Panc1 (cell line): ENCODE results near the gene ATM. TPM values are rescaled to one million over a fixed set of nuclear protein-coding genes. Genes with fewer than 3 reads are reported as not detected.

Experiments
- ATAC-seq: fragments of 200-7000 bp; cut with Tn5 transposase; 2 replicates; pipeline ENCODE4 v1.9.1; 2020; ENCODE audit warnings: mild to moderate bottlenecking, moderate library complexity
- Bru-seq: library from RNA; stranded (reverse); fragments of 400-500 nt; gene quantifications from one replicate; lab custom pipeline; 2021; lab: Mats Ljungman, UMichigan
- BruChase-seq, 2 experiments: library from RNA; stranded (reverse); fragments of 400-500 nt; gene quantifications; one replicate each; lab custom pipeline; 2021; lab: Mats Ljungman, UMichigan
- BruUV-seq: library from RNA; stranded (reverse); fragments of 400-500 nt; replicated peaks from 2 replicates; lab custom pipeline; 2021; lab: Mats Ljungman, UMichigan
- CTCF ChIA-PET: fragments of 300-600 bp; sonication (Branson Sonifier 250); formaldehyde crosslinking; loops from one replicate; lab custom pipeline; 2022; ENCODE audit warnings: antibody characterized with exemption; lab: Charles Lee
- POLR2A ChIA-PET: fragments of 300-600 bp; sonication (Branson Sonifier 250); formaldehyde crosslinking; loops from one replicate; lab custom pipeline; 2022; ENCODE audit warnings: antibody characterized with exemption; lab: Charles Lee
- DNase-seq: peaks from one replicate; pipeline ENCODE4 v3.0.0-alpha.2; 2010; ENCODE audit warnings: low read depth, low spot score
- H3K27ac ChIP-seq: 2 replicates; pipeline ENCODE4 v1.5.1; 2011; ENCODE audit warnings: mild to moderate bottlenecking, low read length, inconsistent platforms
- H3K27me3 ChIP-seq: fragments of 200-500 bp; sonication (Bioruptor generic); 2 replicates; pipeline ENCODE4 v1.6.0; 2014; ENCODE audit warnings: low read length, inconsistent platforms; ENCODE audit not compliant: control insufficient read depth, insufficient read depth
- H3K36me3 ChIP-seq: fragments of 200-500 bp; sonication (Bioruptor generic); 2 replicates; pipeline ENCODE4 v1.5.1; 2014; ENCODE audit warnings: inconsistent platforms, mild to moderate bottlenecking, low read length, moderate library complexity; ENCODE audit not compliant: control insufficient read depth, insufficient read depth
- H3K4me1 ChIP-seq: 2 replicates; pipeline ENCODE4 v1.5.1; 2011; ENCODE audit warnings: inconsistent platforms, mild to moderate bottlenecking, low read length, moderate library complexity; ENCODE audit not compliant: control insufficient read depth, insufficient read depth
- H3K4me3 ChIP-seq, 2 experiments: 2 replicates each; pipeline ENCODE4 v1.5.1; 2011 to 2012; ENCODE audit warnings: low read depth in 2 of 2, low read length in 2 of 2, mild to moderate bottlenecking in 2 of 2, inconsistent platforms in 1 of 2, moderate library complexity in 1 of 2
- H3K9me3 ChIP-seq: fragments of 200-500 bp; sonication (Bioruptor generic); 2 replicates; pipeline ENCODE4 v1.5.1; 2014; ENCODE audit warnings: low read depth, mild to moderate bottlenecking, inconsistent platforms, low read length, moderate library complexity; ENCODE audit not compliant: control insufficient read depth, insufficient read depth
- CTCF ChIP-seq: fragments of 450-650 bp; IDR thresholded peaks from 2 replicates; pipeline ENCODE4 v1.5.1; 2017; ENCODE audit warnings: mild to moderate bottlenecking
- POLR2AphosphoS5 ChIP-seq: IDR thresholded peaks from 2 replicates; pipeline ENCODE4 v1.6.1; 2012; ENCODE audit warnings: mild to moderate bottlenecking, low read depth, low read length, moderate library complexity
- SIN3A ChIP-seq: IDR thresholded peaks from 2 replicates; pipeline ENCODE4 v1.6.1; 2012; ENCODE audit warnings: low read depth, mild to moderate bottlenecking, low read length, moderate library complexity, borderline replicate concordance; ENCODE audit not compliant: insufficient read depth
- TCF7L2 ChIP-seq: IDR thresholded peaks from 2 replicates; pipeline ENCODE4 v1.6.1; 2011; ENCODE audit warnings: mild to moderate bottlenecking, low read depth, low read length, inconsistent platforms
- in situ Hi-C: cut with HindIII; loops from 2 replicates; pipeline ENCODE4 v1.10.0; 2016; ENCODE audit warnings: low sequenced_read_pairs, low pct_unique_long_range_greater_than_20kb
- intact Hi-C: fragments of 100-400 bp; cut with micrococcal nuclease; formaldehyde crosslinking; loops from one replicate; pipeline ENCODE4 v1.10.0; 2022; ENCODE audit not compliant: unreplicated experiment
- long read RNA-seq: library from polyadenylated mRNA; unstranded; transcript quantifications from one replicate; pipeline ENCODE4 v2.0.0, GENCODE V29; 2021; ENCODE audit not compliant: unreplicated experiment
- polyA plus RNA-seq: library from polyadenylated mRNA; unstranded; fragments of >200 nt; gene quantifications from one replicate; pipeline ENCODE4 v1.2.1, GENCODE V29; 2012; ENCODE audit warnings: missing spikeins; ENCODE audit not compliant: insufficient read length
- total RNA-seq: library from RNA; stranded (reverse); gene quantifications from one replicate; pipeline ENCODE4 v1.2.1, GENCODE V29; 2021; ENCODE audit not compliant: unreplicated experiment
- TF ChIP-seq, protein P1 (sequence below), 2 experiments: IDR thresholded peaks; 2 replicates each; pipeline ENCODE4 v1.6.1; 2011 to 2012; ENCODE audit warnings: low read depth in 2 of 2, control low read depth in 1 of 2, low read length in 1 of 2, mild to moderate bottlenecking in 1 of 2, moderate library complexity in 1 of 2; ENCODE audit not compliant: insufficient read depth in 1 of 2

Gene ATM, protein sequence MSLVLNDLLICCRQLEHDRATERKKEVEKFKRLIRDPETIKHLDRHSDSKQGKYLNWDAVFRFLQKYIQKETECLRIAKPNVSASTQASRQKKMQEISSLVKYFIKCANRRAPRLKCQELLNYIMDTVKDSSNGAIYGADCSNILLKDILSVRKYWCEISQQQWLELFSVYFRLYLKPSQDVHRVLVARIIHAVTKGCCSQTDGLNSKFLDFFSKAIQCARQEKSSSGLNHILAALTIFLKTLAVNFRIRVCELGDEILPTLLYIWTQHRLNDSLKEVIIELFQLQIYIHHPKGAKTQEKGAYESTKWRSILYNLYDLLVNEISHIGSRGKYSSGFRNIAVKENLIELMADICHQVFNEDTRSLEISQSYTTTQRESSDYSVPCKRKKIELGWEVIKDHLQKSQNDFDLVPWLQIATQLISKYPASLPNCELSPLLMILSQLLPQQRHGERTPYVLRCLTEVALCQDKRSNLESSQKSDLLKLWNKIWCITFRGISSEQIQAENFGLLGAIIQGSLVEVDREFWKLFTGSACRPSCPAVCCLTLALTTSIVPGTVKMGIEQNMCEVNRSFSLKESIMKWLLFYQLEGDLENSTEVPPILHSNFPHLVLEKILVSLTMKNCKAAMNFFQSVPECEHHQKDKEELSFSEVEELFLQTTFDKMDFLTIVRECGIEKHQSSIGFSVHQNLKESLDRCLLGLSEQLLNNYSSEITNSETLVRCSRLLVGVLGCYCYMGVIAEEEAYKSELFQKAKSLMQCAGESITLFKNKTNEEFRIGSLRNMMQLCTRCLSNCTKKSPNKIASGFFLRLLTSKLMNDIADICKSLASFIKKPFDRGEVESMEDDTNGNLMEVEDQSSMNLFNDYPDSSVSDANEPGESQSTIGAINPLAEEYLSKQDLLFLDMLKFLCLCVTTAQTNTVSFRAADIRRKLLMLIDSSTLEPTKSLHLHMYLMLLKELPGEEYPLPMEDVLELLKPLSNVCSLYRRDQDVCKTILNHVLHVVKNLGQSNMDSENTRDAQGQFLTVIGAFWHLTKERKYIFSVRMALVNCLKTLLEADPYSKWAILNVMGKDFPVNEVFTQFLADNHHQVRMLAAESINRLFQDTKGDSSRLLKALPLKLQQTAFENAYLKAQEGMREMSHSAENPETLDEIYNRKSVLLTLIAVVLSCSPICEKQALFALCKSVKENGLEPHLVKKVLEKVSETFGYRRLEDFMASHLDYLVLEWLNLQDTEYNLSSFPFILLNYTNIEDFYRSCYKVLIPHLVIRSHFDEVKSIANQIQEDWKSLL (N-terminal part only)
- total RNA-seq (95.6 TPM), Bru-seq, nascent RNA (percentile 92 among the genes with signal in this experiment), BruChase-seq, experiment 1, labeled RNA remaining after a 2-hour chase (percentile 95 among the genes with signal in this experiment), BruChase-seq, experiment 2, labeled RNA remaining after a 6-hour chase (percentile 95 among the genes with signal in this experiment)
- 33.8 TPM for polyA plus RNA-seq
- long read RNA-seq, full-length matches to known transcripts, result 1 of 28 reads
- long read RNA-seq, partial matches to known transcripts, result 11 of 28 reads
- long read RNA-seq, other reads (novel, unspliced or antisense), result 16 of 28 reads

GRCh38 chr11:108222574-108223347 is at the start of gene ATM, which contains the start of gene NPAT:
TSS of gene ATM (plus strand) at chr11:108223067. CDS start at chr11:108227625, 4,558 bp downstream.
TSS of gene NPAT (minus strand) at chr11:108222638. CDS start at chr11:108222536, 102 bp downstream.
- peak; percentile 96 for TF ChIP-seq CTCF
- TF ChIP-seq POLR2AphosphoS5, result peak; percentile 83
- TF ChIP-seq TCF7L2, result peak; percentile 78
- TF ChIP-seq, protein P1, sequence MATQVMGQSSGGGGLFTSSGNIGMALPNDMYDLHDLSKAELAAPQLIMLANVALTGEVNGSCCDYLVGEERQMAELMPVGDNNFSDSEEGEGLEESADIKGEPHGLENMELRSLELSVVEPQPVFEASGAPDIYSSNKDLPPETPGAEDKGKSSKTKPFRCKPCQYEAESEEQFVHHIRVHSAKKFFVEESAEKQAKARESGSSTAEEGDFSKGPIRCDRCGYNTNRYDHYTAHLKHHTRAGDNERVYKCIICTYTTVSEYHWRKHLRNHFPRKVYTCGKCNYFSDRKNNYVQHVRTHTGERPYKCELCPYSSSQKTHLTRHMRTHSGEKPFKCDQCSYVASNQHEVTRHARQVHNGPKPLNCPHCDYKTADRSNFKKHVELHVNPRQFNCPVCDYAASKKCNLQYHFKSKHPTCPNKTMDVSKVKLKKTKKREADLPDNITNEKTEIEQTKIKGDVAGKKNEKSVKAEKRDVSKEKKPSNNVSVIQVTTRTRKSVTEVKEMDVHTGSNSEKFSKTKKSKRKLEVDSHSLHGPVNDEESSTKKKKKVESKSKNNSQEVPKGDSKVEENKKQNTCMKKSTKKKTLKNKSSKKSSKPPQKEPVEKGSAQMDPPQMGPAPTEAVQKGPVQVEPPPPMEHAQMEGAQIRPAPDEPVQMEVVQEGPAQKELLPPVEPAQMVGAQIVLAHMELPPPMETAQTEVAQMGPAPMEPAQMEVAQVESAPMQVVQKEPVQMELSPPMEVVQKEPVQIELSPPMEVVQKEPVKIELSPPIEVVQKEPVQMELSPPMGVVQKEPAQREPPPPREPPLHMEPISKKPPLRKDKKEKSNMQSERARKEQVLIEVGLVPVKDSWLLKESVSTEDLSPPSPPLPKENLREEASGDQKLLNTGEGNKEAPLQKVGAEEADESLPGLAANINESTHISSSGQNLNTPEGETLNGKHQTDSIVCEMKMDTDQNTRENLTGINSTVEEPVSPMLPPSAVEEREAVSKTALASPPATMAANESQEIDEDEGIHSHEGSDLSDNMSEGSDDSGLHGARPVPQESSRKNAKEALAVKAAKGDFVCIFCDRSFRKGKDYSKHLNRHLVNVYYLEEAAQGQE (IDR thresholded peaks at IDR 0.05; ENCODE audit: insufficient read depth in 1 of 2, low read depth in 2 of 2, low read length in 1 of 2), result peak in 1 of 2 experiments; percentile 60; a peak in 1 of 4 replicates
- TF ChIP-seq SIN3A, result peak; percentile 97
- Histone ChIP-seq H3K4me3 (peak within 1 kb of the TSS; percentile 93 to 99), H3K27ac (peak within 1 kb of the TSS; percentile 100), H3K27me3 (no peaks in the 10 kb centered on the region), H3K9me3 (no peaks in the 10 kb centered on the region), H3K36me3 (peaks cover 8% of the 10 kb centered on the region), H3K4me1 (peaks cover 37% of the 10 kb centered on the region)
- BruUV-seq, result no TSS peak
- peak; percentile 96 for ATAC-seq
- POLR2A ChIA-PET, result interaction anchor here (0.7 kb wide), 1 partner anchor 665 kb away, joined by 3 read pairs; no protein-coding TSS in a partner anchor
- DNase-seq, result peak; percentile 99
- intact Hi-C loops, result no loop called here
- in situ Hi-C loops, result no loop called here
- CTCF ChIA-PET, result interaction anchor here (0.7 to 0.9 kb wide), 3 partner anchors 104 to 359 kb away, joined by 3 to 7 read pairs (median 4); no protein-coding TSS in a partner anchor
